ENCODE results near the gene FARS2. TPM values are rescaled to one million over a fixed set of nuclear protein-coding genes. Genes with fewer than 3 reads are reported as not detected.

FARS2 gene
- total and polyA plus RNA-seq, 9 of the 15 experiments (the other 6 are each of a cell fraction or from before 2014, with no cell fraction given), result 16.5 to 62.2 (median 27.0) TPM

- TF ChIP-seq NFE2L1 (tag; IDR thresholded peaks at IDR 0.05; ENCODE audit: borderline replicate concordance, low read depth) (no peak), BCL6 (CRISPR knock-in tag; IDR thresholded peaks at IDR 0.05) (no peak), ZNF224 (CRISPR knock-in tag; IDR thresholded peaks at IDR 0.05) (no peak), CTBP1 (IDR thresholded peaks at IDR 0.05; ENCODE audit: borderline replicate concordance) (peak; percentile 92), SNAPC5 (CRISPR knock-in tag; IDR thresholded peaks at IDR 0.05) (no peak), BCLAF1 (IDR thresholded peaks at IDR 0.05; ENCODE audit: borderline replicate concordance in 1 of 2, control insufficient read depth in 1 of 2, low read depth in 2 of 2, low read length in 1 of 2) (no peak), SMARCC2 (IDR thresholded peaks at IDR 0.05; ENCODE audit: low read depth) (no peak), MEIS2 (IDR thresholded peaks at IDR 0.05; ENCODE audit: partially characterized antibody) (peak; percentile 35), BACH1 (tag; IDR thresholded peaks at IDR 0.05) (no peak), ZNF197 (CRISPR knock-in tag; IDR thresholded peaks at IDR 0.05; ENCODE audit: low read depth) (no peak), SMAD2 (IDR thresholded peaks at IDR 0.05; ENCODE audit: low read depth, low read length) (no peak), RCOR1 (IDR thresholded peaks at IDR 0.05; ENCODE audit: borderline replicate concordance in 1 of 2, low read depth in 2 of 2, low read length in 2 of 2) (peak; percentile 49 to 79; a peak in 2 of 4 replicates), HDAC2 (IDR thresholded peaks at IDR 0.05) (peak; percentile 71; the same call in 1 of the 2 replicates), ZNF318 (IDR thresholded peaks at IDR 0.05; ENCODE audit: borderline replicate concordance in 1 of 2, low read depth in 1 of 2) (no peak), POLR2A (conservative IDR thresholded peaks at IDR 0.05) (no peak), BMI1 (IDR thresholded peaks at IDR 0.05; ENCODE audit: low read length) (no peak), TEAD4 (IDR thresholded peaks at IDR 0.05; ENCODE audit: low read length) (peak; percentile 62), TEAD4 (CRISPR knock-in tag; IDR thresholded peaks at IDR 0.05; ENCODE audit: borderline replicate concordance) (no peak)
These were observed 331.7 kb downstream of the FARS2 start (continued) for GRCh38 chr6:5592886-5593519.
